Activated CD8-positive, alpha-beta memory T cell treated with anti-CD3 and anti-CD28 coated beads for 24 hours (primary cell): ENCODE measurements around the gene NOTUM.
"Not testable (repeated sequence)": the region's sequence is repeated elsewhere in the genome, so short reads cannot be mapped to it uniquely, and the experiment has no call there.

Source experiments
- DNase-seq: peaks from one replicate; pipeline ENCODE4 v3.0.0-alpha.2; 2020

The NOTUM gene

GRCh38 chr17:81956607-81957589 lies 4.1 kb downstream of the NOTUM start:
- DNase-seq = no peak

- DNase-seq = no peak
These were observed 5.0 kb downstream of the NOTUM start for GRCh38 chr17:81955756-81956544.

- no peak for DNase-seq
These were observed 5.8 kb downstream of the NOTUM start for GRCh38 chr17:81955058-81955681.

- no peak for DNase-seq
These were observed 6.6 kb downstream of the NOTUM start for GRCh38 chr17:81954131-81955057.

- DNase-seq = not testable (repeated sequence)
These were observed 7.5 kb downstream of the NOTUM start for GRCh38 chr17:81953443-81953842.

GRCh38 chr17:81952792-81953228 lies 8.2 kb downstream of the NOTUM start:
- DNase-seq = no peak

- DNase-seq = no peak
These were observed 9.0 kb downstream of the NOTUM start for GRCh38 chr17:81951785-81952684.

GRCh38 chr17:81950501-81950900 lies 10.5 kb downstream of the NOTUM start:
- DNase-seq = no peak

GRCh38 chr17:81948635-81949378 lies 12.2 kb downstream of the NOTUM start:
- no peak for DNase-seq

GRCh38 chr17:81947189-81947588 lies 13.8 kb downstream of the NOTUM start, which contains the start of gene MYADML2:
MYADML2 (minus strand) TSS chr17:81947233; CDS start chr17:81941741, 5,492 bp downstream.
- no peak for DNase-seq

- DNase-seq = no peak
These were observed 16.1 kb downstream of the NOTUM start for GRCh38 chr17:81944858-81945257.

- peak; percentile 50 for DNase-seq
These were observed 18.8 kb downstream of the NOTUM start for GRCh38 chr17:81942167-81942553.

- peak; percentile 52 for DNase-seq
These were observed 19.4 kb downstream of the NOTUM start for GRCh38 chr17:81941484-81942166.

GRCh38 chr17:81940538-81941483 lies 20.2 kb downstream of the NOTUM start:
- DNase-seq = peak; percentile 54

GRCh38 chr17:81939881-81940385 lies 21.1 kb downstream of the NOTUM start:
- DNase-seq = peak; percentile 55

GRCh38 chr17:81939218-81939617 lies 21.8 kb downstream of the NOTUM start:
- no peak for DNase-seq

GRCh38 chr17:81935709-81936084 lies 25.3 kb downstream of the NOTUM start:
- no peak for DNase-seq
